B cell (primary cell): Measurements from ENCODE around the gene TMEM203. TPM values are rescaled to one million over a fixed set of nuclear protein-coding genes. Genes with fewer than 3 reads are reported as not detected.

Experiments
- ATAC-seq: fragments of 200-7000 bp; cut with Tn5 transposase; one replicate; pipeline ENCODE4 v1.10.0; 2021; ENCODE audit warnings: low read depth, mild to moderate bottlenecking, moderate number of reproducible peaks, moderate library complexity
- CTCF ChIA-PET: fragments of 350-600 bp; sonication (Branson Sonifier 250); formaldehyde crosslinking; loops from one replicate; lab custom pipeline; 2021; ENCODE audit warnings: antibody characterized with exemption, inconsistent platforms; lab: Charles Lee
- POLR2A ChIA-PET: fragments of 350-600 bp; sonication (Branson Sonifier 250); formaldehyde crosslinking; loops from one replicate; lab custom pipeline; 2021; ENCODE audit warnings: antibody characterized with exemption; lab: Charles Lee
- DNase-seq: peaks from one replicate; pipeline ENCODE4 v3.0.0; 2013
- H2AFZ ChIP-seq: 2 replicates; pipeline ENCODE4 v1.6.1; 2012; ENCODE audit warnings: mild to moderate bottlenecking, low read depth, low read length; ENCODE audit not compliant: insufficient read depth, poor library complexity, severe bottlenecking
- H3K27ac ChIP-seq, 2 donors: 1 replicate in 1 of 2; 2 replicates in 1 of 2; pipeline ENCODE4 v1.5.1; 2012 to 2013; ENCODE audit warnings: low read length in 2 of 2, mild to moderate bottlenecking in 2 of 2, moderate library complexity in 1 of 2
- H3K27me3 ChIP-seq, 4 experiments: fragments of 200-600 bp in 1 of 4; sonication (generic) in 1 of 4; replicated peaks in 1 of 4; 1 replicate in 2 of 4; 2 replicates in 2 of 4; pipeline versions ENCODE4 v1.6.1 to v1.7.0; 2013 to 2016; ENCODE audit warnings: low read length in 3 of 4, mild to moderate bottlenecking in 2 of 4, mixed read lengths in 1 of 4, moderate library complexity in 1 of 4; ENCODE audit not compliant: insufficient read depth in 4 of 4, control insufficient read depth in 3 of 4; ENCODE audit errors: control extremely low read depth in 1 of 4
- H3K36me3 ChIP-seq, 2 experiments: replicated peaks in 1 of 2; 1 replicate in 1 of 2; 2 replicates in 1 of 2; pipeline versions ENCODE4 v1.6.1 to v1.7.1; 2013; ENCODE audit warnings: low read length in 1 of 2; ENCODE audit not compliant: insufficient read depth in 2 of 2, control insufficient read depth in 1 of 2; ENCODE audit errors: control extremely low read depth in 1 of 2, extremely low read depth in 1 of 2
- H3K4me1 ChIP-seq, 2 donors: fragments of 200-600 bp in 1 of 2; sonication (generic) in 1 of 2; 1 replicate in 1 of 2; 2 replicates in 1 of 2; pipeline versions ENCODE4 v1.5.1 to v1.6.1; 2013 to 2017; ENCODE audit warnings: low read length in 2 of 2; ENCODE audit not compliant: control insufficient read depth in 2 of 2, insufficient read depth in 2 of 2
- H3K4me2 ChIP-seq: replicated peaks from 2 replicates; pipeline ENCODE3; 2012; ENCODE audit warnings: mild to moderate bottlenecking, low read depth, low read length; ENCODE audit not compliant: poor library complexity, severe bottlenecking
- H3K4me3 ChIP-seq, 5 experiments: fragments of 200-600 bp in 1 of 5; sonication (generic) in 1 of 5; 1 replicate in 3 of 5; 2 replicates in 2 of 5; pipeline versions ENCODE4 v1.5.1 to v1.7.0; 2011 to 2016; ENCODE audit warnings: low read length in 4 of 5, mild to moderate bottlenecking in 4 of 5, low read depth in 2 of 5, control low read depth in 1 of 5, moderate library complexity in 1 of 5; ENCODE audit not compliant: insufficient read depth in 1 of 5; ENCODE audit errors: control extremely low read depth in 1 of 5, extremely low read depth in 1 of 5
- H3K79me2 ChIP-seq: fragments of 200-600 bp; sonication (generic); one replicate; pipeline ENCODE4 v1.6.0; 2016; ENCODE audit warnings: low read length; ENCODE audit not compliant: control insufficient read depth, insufficient read depth
- H3K9ac ChIP-seq: fragments of 200-600 bp; sonication (generic); 2 replicates; pipeline ENCODE4 v1.6.1; 2017; ENCODE audit warnings: mild to moderate bottlenecking, low read length, moderate library complexity
- H3K9me3 ChIP-seq, 3 donors: one replicate each; pipeline versions ENCODE4 v1.6.1 to v1.7.1; 2013; ENCODE audit warnings: low read length in 2 of 3; ENCODE audit not compliant: control insufficient read depth in 2 of 3, insufficient read depth in 1 of 3; ENCODE audit errors: control extremely low read depth in 1 of 3
- H4K20me1 ChIP-seq: 2 replicates; pipeline ENCODE4 v1.6.0; 2012; ENCODE audit warnings: mild to moderate bottlenecking, low read length; ENCODE audit not compliant: insufficient read depth, control insufficient read depth, poor library complexity, severe bottlenecking
- H3K27ac Mint-ChIP-seq: one replicate; pipeline ENCODE4 v1.8.0; 2021; ENCODE audit warnings: mixed read lengths
- H3K27me3 Mint-ChIP-seq: one replicate; pipeline ENCODE4 v1.8.0; 2021; ENCODE audit warnings: mixed read lengths
- H3K4me1 Mint-ChIP-seq: one replicate; pipeline ENCODE4 v1.8.0; 2021; ENCODE audit warnings: mixed read lengths
- H3K4me3 Mint-ChIP-seq: one replicate; pipeline ENCODE4 v1.8.0; 2021; ENCODE audit warnings: mixed read lengths
- H3K9me3 Mint-ChIP-seq: one replicate; pipeline ENCODE4 v1.8.0; 2022; ENCODE audit warnings: mixed read lengths; ENCODE audit not compliant: insufficient read depth
- EZH2 ChIP-seq: IDR thresholded peaks from 2 replicates; pipeline ENCODE4 v1.6.1; 2012; ENCODE audit warnings: borderline replicate concordance, low read depth, mild to moderate bottlenecking, moderate library complexity, low read length; ENCODE audit not compliant: insufficient read depth, poor library complexity, severe bottlenecking
- WGBS: methylation state at CpG from one replicate; pipeline ENCODE4 v1.1.5; 2013; ENCODE audit warnings: missing lambda C conversion rate; ENCODE audit not compliant: insufficient coverage; 5-methylcytosine and 5-hydroxymethylcytosine counted together
- intact Hi-C: fragments of 100-400 bp; cut with micrococcal nuclease; formaldehyde crosslinking; loops from one replicate; pipeline ENCODE4 v1.10.0; 2022
- polyA plus RNA-seq: library from polyadenylated mRNA; depleted of rRNA; stranded (reverse); fragments of >200 nt; gene quantifications from 2 replicates; pipeline ENCODE4 v1.2.3, GENCODE V29; 2012
- total RNA-seq, 2 donors: library from RNA; stranded (reverse); fragments of 120-200 nt in 1 of 2; gene quantifications; 1 replicate in 1 of 2; 2 replicates in 1 of 2; pipeline versions ENCODE4 v1.2.3 to v1.2.4, GENCODE V29; 2013 to 2022

TMEM203 gene
- total and polyA plus RNA-seq, 2 donors (not counting 1 experiment from before 2014, with no cell fraction given), result 20.6 to 35.7 TPM

- H2AFZ ChIP-seq, result peak overlapping the region; percentile 96
- no peak for TF ChIP-seq EZH2
- ATAC-seq, result peak; percentile 92
These were observed 17.9 kb upstream of the TMEM203 start for GRCh38 chr9:137223078-137223970.

More at GRCh38 chr9:137223078-137223970, 17.9 kb upstream of the TMEM203 start:
- Histone ChIP-seq H3K4me3 (peak overlapping the region; percentile 36 to 77 (median 71)), H3K36me3 (no peaks in the 10 kb centered on the region), H4K20me1 (no peaks in the 10 kb centered on the region), H3K27ac (peak overlapping the region; percentile 79 to 91), H3K9me3 (no peaks in the 10 kb centered on the region), H3K4me1 (peaks cover 13 to 32% of the 10 kb centered on the region in 2 donors), H3K9ac (peak overlapping the region; percentile 75), H3K79me2 (no peaks in the 10 kb centered on the region), H3K4me2 (peak overlapping the region; percentile 95), H3K27me3 (peaks cover 0 to 12% (median 0%) of the 10 kb centered on the region in 4 experiments)
- intact Hi-C loops, result loop anchor here (1.0 to 5.0 kb wide), 7 partner anchors 13 to 384 kb away; partner anchors contain the start of genes ARRDC1, NDOR1, TMEM203 and TPRN
- ChIA-PET CTCF (interaction anchor here (0.5 to 7.0 kb wide), 12 partner anchors 15 to 194 kb away, joined by 3 to 76 read pairs (median 4); partner anchors contain the start of genes ANAPC2, NDOR1, SSNA1 and TMEM203), POLR2A (interaction anchor here (0.5 to 3.1 kb wide), 15 partner anchors 9 to 465 kb away, joined by 3 to 15 read pairs (median 5); partner anchors contain the start of genes ANAPC2, LCN8, NDOR1 and SSNA1)
- peak overlapping the region; percentile 82 for H3K27ac Mint-ChIP-seq
- H3K4me1 Mint-ChIP-seq, result peaks cover 16% of the 10 kb centered on the region
- no peaks in the 10 kb centered on the region for H3K9me3 Mint-ChIP-seq
- peak overlapping the region; percentile 86 for H3K4me3 Mint-ChIP-seq
- WGBS, result 1% methylated on average over 63 of the region's 63 CpGs
- H3K27me3 Mint-ChIP-seq, result peaks cover 4% of the 10 kb centered on the region
- peak; percentile 99 for DNase-seq
